Measurements from ENCODE around the gene CXCL10. TPM values are rescaled to one million over a fixed set of nuclear protein-coding genes. Genes with fewer than 3 reads are reported as not detected.

Gene CXCL10
- total RNA-seq, 2 experiments from 2014 or later: not detected

- peaks cover 51% of the 10 kb centered on the region for H3K36me3 Mint-ChIP-seq (ENCODE audit: low read depth)
- Histone ChIP-seq H3K9me3 (ENCODE audit: control insufficient read depth in 1 of 2, insufficient read depth in 1 of 2, low read length in 2 of 2) (no peaks in the 10 kb centered on the region), H3K4me3 (ENCODE audit: low read length) (no peak overlapping the region), H3K27me3 (ENCODE audit: control insufficient read depth in 1 of 2, insufficient read depth in 2 of 2, low read length in 2 of 2) (no peaks in the 10 kb centered on the region), H3K4me1 (ENCODE audit: insufficient read depth, low read length) (peaks cover 35% of the 10 kb centered on the region), H3K27ac (ENCODE audit: low read depth in 1 of 2, low read length in 2 of 2) (no peak overlapping the region), H3K36me3 (ENCODE audit: insufficient read depth, low read length) (peaks cover 16% of the 10 kb centered on the region)
- no peaks in the 10 kb centered on the region for H3K9me3 Mint-ChIP-seq
- ChIA-PET CTCF (no interaction called here), POLR2A (interaction anchor here (1.4 kb wide), 1 partner anchor 312 kb away, joined by 3 read pairs; no protein-coding TSS in a partner anchor)
- ATAC-seq (ENCODE audit: poor library complexity) (no peak), DNase-seq (no peak)
- H3K27ac Mint-ChIP-seq: no peak overlapping the region
- no peaks in the 10 kb centered on the region for H3K27me3 Mint-ChIP-seq
- H3K4me3 Mint-ChIP-seq: no peak overlapping the region
- H3K4me1 Mint-ChIP-seq (ENCODE audit: low read depth): peaks cover 31% of the 10 kb centered on the region
- no peak for TF ChIP-seq CTCF (IDR thresholded peaks at IDR 0.05)
- intact Hi-C loops (cut with DNase I, micrococcal nuclease): loop anchor here in 1 of 2 experiments (5.0 kb wide), 1 partner anchor 227 kb away; the partner anchor contains the start of gene SCARB2
Observed at GRCh38 chr4:75985116-75985515, 38.2 kb downstream of the CXCL10 start.

GRCh38 chr4:75980576-75980975 is 42.7 kb downstream of the CXCL10 start:
- TF ChIP-seq CTCF (IDR thresholded peaks at IDR 0.05): no peak
- Histone ChIP-seq H3K27ac (ENCODE audit: low read depth in 1 of 2, low read length in 2 of 2) (no peak overlapping the region), H3K27me3 (ENCODE audit: control insufficient read depth in 1 of 2, insufficient read depth in 2 of 2, low read length in 2 of 2) (no peaks in the 10 kb centered on the region), H3K9me3 (ENCODE audit: control insufficient read depth in 1 of 2, insufficient read depth in 1 of 2, low read length in 2 of 2) (no peaks in the 10 kb centered on the region), H3K36me3 (ENCODE audit: insufficient read depth, low read length) (peaks cover 49% of the 10 kb centered on the region), H3K4me3 (ENCODE audit: low read length) (no peak overlapping the region), H3K4me1 (ENCODE audit: insufficient read depth, low read length) (peaks cover 3% of the 10 kb centered on the region)
- ChIA-PET POLR2A (no interaction called here), CTCF (no interaction called here)
- Mint-ChIP-seq H3K36me3 (ENCODE audit: low read depth) (peaks cover 69% of the 10 kb centered on the region), H3K4me3 (no peak overlapping the region), H3K27ac (no peak overlapping the region), H3K27me3 (no peaks in the 10 kb centered on the region), H3K4me1 (ENCODE audit: low read depth) (no peaks in the 10 kb centered on the region), H3K9me3 (no peaks in the 10 kb centered on the region)
- DNase-seq (no peak), ATAC-seq (ENCODE audit: poor library complexity) (no peak)
- intact Hi-C loops (cut with DNase I, micrococcal nuclease): no loop called here

GRCh38 chr4:75976177-75976576 is 47.1 kb downstream of the CXCL10 start:
- no peak overlapping the region for H3K27ac ChIP-seq (ENCODE audit: low read depth in 1 of 2, low read length in 2 of 2)
- Mint-ChIP-seq H3K4me1 (ENCODE audit: low read depth) (no peaks in the 10 kb centered on the region), H3K27me3 (no peaks in the 10 kb centered on the region), H3K36me3 (ENCODE audit: low read depth) (peaks cover 83% of the 10 kb centered on the region), H3K4me3 (no peak overlapping the region), H3K9me3 (no peaks in the 10 kb centered on the region), H3K27ac (no peak overlapping the region)
- H3K9me3 ChIP-seq (ENCODE audit: control insufficient read depth in 1 of 2, insufficient read depth in 1 of 2, low read length in 2 of 2): no peaks in the 10 kb centered on the region
- no peaks in the 10 kb centered on the region for H3K4me1 ChIP-seq (ENCODE audit: insufficient read depth, low read length)
- no peak for TF ChIP-seq CTCF (IDR thresholded peaks at IDR 0.05)
- POLR2A ChIA-PET: no interaction called here
- no peak for DNase-seq
- CTCF ChIA-PET: no interaction called here
- no peak for ATAC-seq (ENCODE audit: poor library complexity)
- H3K4me3 ChIP-seq (ENCODE audit: low read length): no peak overlapping the region
- intact Hi-C loops (cut with DNase I, micrococcal nuclease): no loop called here
- peaks cover 83% of the 10 kb centered on the region for H3K36me3 ChIP-seq (ENCODE audit: insufficient read depth, low read length)
- H3K27me3 ChIP-seq (ENCODE audit: control insufficient read depth in 1 of 2, insufficient read depth in 2 of 2, low read length in 2 of 2): no peaks in the 10 kb centered on the region
